GM18498 (cell line): Measurements from ENCODE around the gene SPATA13.

ENCODE experiments used
- ATAC-seq: cut with Tn5 transposase; IDR thresholded peaks from one replicate; pipeline ENCODE4 v1.9.1; 2021; ENCODE audit warnings: mild to moderate bottlenecking, moderate library complexity; ENCODE audit not compliant: unreplicated experiment

SPATA13 gene

DNA sequence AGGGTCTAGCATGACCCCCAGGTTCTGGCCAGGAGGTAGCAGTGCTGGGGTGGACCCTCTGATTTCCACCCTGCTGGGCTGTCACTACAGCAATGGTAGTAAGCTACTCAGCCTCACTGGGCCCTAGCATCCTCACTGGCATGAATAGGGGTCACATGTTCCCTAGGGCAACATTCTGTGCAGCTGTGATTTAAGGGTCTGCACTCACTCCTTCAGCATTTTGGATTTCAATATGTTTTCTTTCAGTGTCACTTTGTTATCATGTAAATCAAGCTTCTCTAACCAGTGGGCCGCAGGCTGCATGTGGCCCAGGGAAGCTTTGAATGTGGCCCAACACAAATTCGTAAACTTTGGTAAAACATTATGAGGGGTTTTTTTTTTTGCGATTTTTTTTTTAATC, 57.8 kb downstream of the SPATA13 start:
- ATAC-seq = no peak

DNA sequence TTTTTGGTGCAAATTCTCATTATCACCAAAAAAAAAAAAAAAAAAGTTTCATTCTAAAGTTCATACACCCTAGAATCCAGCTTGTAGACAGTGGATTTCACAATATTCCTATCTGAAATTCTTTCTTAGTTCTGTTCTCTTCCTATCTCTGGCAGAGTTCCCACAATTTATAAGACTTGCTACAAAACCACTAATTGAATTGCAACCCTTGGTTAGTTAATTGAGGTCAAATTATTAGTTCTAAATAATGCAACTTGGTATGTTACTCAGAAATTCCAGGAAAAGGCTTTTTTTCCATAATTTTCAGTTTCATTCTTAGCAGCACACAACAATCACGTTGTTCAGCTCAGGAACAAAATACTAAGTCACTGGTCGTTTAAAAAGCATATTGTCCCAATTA, 58.5 kb downstream of the SPATA13 start:
- ATAC-seq = no peak

GRCh38 chr13:24220086-24220703, 59.7 kb downstream of the SPATA13 start:
- ATAC-seq = no peak

DNA sequence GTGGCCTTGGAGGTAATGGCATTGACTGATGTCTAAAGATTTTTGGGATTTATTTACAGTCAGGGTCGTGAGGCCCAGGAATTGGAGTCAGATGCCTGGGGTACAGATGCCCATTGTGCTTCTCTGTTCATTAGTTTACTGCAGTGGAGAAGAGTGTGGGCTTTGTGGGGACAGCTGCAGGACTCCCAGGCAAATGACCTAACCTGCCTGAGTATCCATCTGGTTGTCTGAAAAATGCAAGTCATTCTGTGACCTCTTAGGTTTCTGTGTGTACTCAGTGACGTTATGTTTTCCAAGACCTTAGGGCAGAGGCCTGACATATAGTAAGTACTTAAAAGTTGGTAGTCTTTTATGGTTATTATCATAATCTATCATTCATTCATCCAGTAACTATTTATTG, 60.5 kb downstream of the SPATA13 start:
- no peak for ATAC-seq

GRCh38 chr13:24222756-24223155, 62.2 kb downstream of the SPATA13 start:
- no peak for ATAC-seq

- ATAC-seq = no peak
These were observed 63.1 kb downstream of the SPATA13 start for GRCh38 chr13:24223341-24224231.

GRCh38 chr13:24224232-24224680, 63.7 kb downstream of the SPATA13 start:
- ATAC-seq = no peak

DNA sequence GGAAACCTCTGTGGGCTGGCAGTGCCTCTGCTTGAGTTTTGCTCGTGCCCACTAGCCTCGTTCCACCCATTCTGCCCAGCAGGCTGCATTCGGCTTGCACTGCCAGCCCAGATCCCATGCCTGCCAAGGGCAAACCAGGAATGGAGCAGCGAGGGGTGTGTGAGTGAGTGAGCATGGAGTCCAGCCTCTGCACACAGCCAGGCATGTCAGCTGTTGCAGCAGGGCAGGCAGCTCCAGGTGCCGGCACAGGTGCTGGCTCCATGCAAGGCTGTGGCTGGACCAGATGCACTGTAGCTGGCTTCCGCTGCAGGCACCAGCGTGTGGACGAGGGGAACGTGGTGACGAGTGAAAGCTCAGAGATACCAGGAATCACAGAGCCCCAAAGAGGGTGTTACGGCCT, 64.5 kb downstream of the SPATA13 start:
- ATAC-seq = no peak

DNA sequence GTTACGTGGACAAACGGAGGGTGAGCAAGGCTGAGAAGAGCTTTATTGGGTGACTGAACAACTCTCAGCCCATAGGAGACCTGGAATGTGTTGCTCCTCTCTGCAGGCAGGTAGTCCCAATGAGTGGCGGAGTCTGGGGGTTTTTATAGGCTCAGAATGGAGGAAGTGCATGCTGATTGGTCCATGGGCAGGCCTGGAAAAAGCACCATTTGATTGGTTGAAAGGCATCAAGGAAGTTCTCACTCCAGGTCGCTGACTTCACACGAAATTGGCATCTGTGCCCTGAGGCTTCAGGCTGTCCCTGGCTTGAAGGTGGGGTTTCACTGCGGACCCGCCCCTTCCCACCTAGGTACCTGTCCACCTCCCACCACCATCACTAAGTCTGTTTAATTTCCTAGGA, 65.4 kb downstream of the SPATA13 start:
- no peak for ATAC-seq

- no peak for ATAC-seq
These were observed 66.2 kb downstream of the SPATA13 start for GRCh38 chr13:24226762-24227161.

DNA sequence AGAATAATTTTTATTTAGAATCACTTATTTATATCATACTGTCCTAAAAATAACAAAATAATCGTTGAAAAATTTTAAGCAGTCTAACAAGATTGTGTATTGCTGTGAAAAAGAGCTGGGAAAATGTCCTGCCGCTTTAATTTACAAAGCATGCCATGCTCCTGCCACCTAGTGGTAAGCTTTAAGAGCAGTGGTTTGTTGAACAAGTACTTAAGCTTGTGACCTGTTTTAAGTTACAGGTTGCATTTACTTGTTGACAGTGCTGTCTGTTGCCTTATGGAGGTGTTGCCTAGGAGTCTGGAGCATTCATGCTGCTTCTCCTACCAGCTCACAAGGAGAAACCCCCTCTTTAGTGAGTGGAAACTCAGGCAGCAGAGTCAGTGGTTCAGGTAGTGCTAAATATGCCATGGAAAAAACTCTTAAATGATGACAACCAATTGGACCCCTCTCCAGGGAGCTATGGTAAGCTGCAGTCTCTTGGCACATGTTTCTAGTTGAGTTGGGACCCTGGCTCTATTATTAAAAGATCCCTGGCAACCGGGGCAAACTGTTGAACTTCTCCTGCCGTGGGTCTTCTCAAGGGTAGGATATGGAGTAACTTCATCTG, 68.4 kb downstream of the SPATA13 start:
- ATAC-seq = no peak

GRCh38 chr13:24230428-24231072, 70.0 kb downstream of the SPATA13 start:
- no peak for ATAC-seq

GRCh38 chr13:24231377-24231776, 70.9 kb downstream of the SPATA13 start:
- no peak for ATAC-seq

DNA sequence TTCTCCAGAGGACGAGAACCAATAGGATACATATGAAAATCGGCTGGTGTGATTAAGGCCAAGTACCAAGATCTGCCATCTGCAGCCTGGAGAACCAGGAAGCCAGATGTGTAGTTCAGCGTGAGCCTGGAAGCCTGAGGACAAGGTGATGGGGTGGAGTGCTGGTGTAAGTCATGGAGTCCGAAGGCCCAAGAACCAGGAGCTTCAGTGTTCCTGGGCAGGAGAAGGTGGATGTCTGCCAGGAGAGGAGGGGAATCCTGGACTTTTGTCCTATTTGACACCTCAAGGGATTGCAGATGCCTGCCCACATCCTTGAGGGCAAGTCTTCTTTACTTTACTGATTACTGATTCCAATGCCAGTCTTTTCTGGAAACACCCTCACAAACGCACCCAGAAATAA, 71.5 kb downstream of the SPATA13 start:
- no peak for ATAC-seq

GRCh38 chr13:24232474-24232873, 72.0 kb downstream of the SPATA13 start:
- ATAC-seq = no peak

DNA sequence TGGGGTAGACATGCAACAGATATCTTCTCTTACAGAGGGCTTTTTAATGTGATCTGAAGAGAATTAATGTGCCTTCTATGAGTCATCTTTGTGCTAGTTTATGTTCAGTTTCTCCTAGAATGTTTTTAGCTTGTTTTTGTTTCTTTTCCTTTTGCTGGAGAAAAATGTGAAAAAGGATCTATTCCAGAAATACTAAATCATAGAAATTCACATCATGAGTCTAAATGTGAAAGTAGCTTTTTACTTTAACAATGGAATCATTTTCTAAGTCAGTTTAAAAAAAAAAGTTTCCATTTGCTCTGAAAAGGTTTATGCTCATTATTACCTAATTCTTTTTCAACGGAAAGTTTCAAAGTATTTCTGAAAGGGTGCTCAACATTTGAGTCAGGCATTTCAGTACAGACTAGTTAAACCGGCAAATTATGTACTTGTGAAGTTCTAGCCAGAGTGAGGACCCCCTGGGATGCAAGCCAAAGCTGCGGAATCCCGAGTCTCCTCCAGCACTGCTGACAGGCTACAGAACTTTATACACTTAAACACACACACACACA, 72.9 kb downstream of the SPATA13 start:
- no peak for ATAC-seq

DNA sequence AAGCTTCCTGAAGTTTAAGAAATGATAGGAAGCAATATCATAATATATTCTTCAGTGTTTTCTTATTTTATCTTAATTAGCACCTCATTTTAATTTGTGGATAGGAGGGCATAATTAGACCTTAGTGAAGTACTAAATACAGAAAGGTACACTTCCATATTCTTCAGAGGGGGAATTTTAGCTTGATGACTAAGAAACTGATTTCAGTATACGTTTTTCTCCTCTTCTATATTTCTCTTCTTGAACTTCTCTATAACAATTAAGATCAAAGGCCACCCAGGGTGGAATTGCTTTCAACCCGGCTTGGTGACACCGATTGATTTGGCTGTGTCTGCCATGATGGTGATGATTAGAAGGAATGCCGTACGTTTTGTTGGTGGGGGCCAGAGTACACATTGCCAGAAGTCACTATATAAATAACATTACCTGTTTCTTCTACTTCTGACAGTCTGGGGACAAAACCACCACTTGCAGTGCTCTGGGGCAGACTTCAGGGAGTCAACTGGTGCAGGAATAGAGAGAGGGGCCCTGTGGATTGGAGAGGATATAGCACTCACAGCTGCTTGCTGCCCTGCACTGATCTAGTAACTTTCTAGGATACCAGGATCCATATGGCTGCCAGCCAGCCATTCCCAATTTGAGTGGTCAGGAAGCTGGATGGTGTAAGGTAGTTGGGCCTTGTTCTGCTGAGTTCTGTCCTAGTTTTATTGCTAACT, 73.8 kb downstream of the SPATA13 start:
- no peak for ATAC-seq

GRCh38 chr13:24237356-24237755, 76.8 kb downstream of the SPATA13 start:
- ATAC-seq = no peak

DNA sequence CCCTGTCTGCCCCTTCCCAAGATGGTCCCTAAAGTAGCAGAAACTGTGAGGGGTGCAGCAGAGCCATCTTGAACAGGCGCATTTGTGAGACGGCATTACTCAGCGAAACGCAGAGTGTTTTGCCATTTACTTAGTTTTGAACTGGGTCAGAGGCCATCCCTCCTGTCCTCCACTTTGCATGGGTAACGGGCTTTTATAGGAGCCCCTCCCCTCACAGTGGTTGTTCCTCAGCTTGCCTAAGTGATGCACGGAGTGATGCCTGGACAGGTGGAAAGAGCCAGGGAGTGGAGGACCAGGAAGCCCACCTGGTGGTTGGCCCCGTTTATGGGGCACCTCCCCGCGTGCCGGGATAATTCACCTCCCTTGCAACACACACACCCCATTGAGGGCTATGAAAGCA, 80.8 kb downstream of the SPATA13 start:
- ATAC-seq = no peak

DNA sequence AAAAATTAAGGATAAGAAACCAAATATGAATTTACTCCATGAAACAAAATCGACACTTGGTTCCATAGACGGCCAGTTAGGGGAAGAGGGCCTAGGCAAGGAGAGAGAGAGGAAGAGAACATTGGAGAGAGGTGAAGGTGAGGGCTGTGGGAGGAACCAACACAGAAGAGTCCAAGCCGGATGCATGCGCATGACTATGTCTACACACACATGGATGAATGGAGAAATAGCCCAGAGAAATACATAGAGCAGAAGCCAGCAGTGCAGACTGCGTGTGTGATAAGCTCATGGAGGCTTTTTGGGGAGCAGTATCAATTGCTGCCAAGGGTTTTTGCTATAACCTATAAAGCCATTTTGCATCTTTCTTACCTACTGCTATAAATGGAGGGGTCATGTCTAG, 81.6 kb downstream of the SPATA13 start:
- no peak for ATAC-seq

- ATAC-seq = no peak
These were observed 82.8 kb downstream of the SPATA13 start for GRCh38 chr13:24243302-24243701.
